ENCODE measurements around the gene LYL1. TPM values are rescaled to one million over a fixed set of nuclear protein-coding genes. Genes with fewer than 3 reads are reported as not detected.
A peak's percentile ranks its signal among the peaks of the same experiment; 100 is the strongest.

LYL1 gene
- total RNA-seq, 1 donor: 305 TPM

- DNase-seq (ENCODE audit: low read depth in 2 of 3, low spot score in 2 of 3): no peak
Observed at GRCh38 chr19:13130886-13131490, 28.3 kb upstream of the LYL1 start.

GRCh38 chr19:13129384-13129783 is 26.7 kb upstream of the LYL1 start:
- DNase-seq (ENCODE audit: low read depth in 2 of 3, low spot score in 2 of 3): no peak

GRCh38 chr19:13128583-13128982 is 25.9 kb upstream of the LYL1 start:
- no peak for DNase-seq (ENCODE audit: low read depth in 2 of 3, low spot score in 2 of 3)

- no peak for DNase-seq (ENCODE audit: low read depth in 2 of 3, low spot score in 2 of 3)
Observed at GRCh38 chr19:13127811-13128575, 25.3 kb upstream of the LYL1 start.

- DNase-seq (ENCODE audit: low read depth in 2 of 3, low spot score in 2 of 3): no peak
Observed at GRCh38 chr19:13127051-13127450, 24.4 kb upstream of the LYL1 start.

- DNase-seq (ENCODE audit: low read depth in 2 of 3, low spot score in 2 of 3): no peak
Observed at GRCh38 chr19:13122980-13123957, 20.6 kb upstream of the LYL1 start.

GRCh38 chr19:13122275-13122878 is 19.7 kb upstream of the LYL1 start:
- DNase-seq (ENCODE audit: low read depth in 2 of 3, low spot score in 2 of 3): no peak

- DNase-seq (ENCODE audit: low read depth in 2 of 3, low spot score in 2 of 3): no peak
Observed at GRCh38 chr19:13121551-13122274, 19.1 kb upstream of the LYL1 start.

GRCh38 chr19:13120817-13121216 is 18.2 kb upstream of the LYL1 start:
- no peak for DNase-seq (ENCODE audit: low read depth in 2 of 3, low spot score in 2 of 3)

- no peak for DNase-seq (ENCODE audit: low read depth in 2 of 3, low spot score in 2 of 3)
Observed at GRCh38 chr19:13120031-13120430, 17.4 kb upstream of the LYL1 start.

- DNase-seq (ENCODE audit: low read depth in 2 of 3, low spot score in 2 of 3): no peak
Observed at GRCh38 chr19:13119627-13120026, 17.0 kb upstream of the LYL1 start.

- no peak for DNase-seq (ENCODE audit: low read depth in 2 of 3, low spot score in 2 of 3)
Observed at GRCh38 chr19:13118424-13119193, 16.0 kb upstream of the LYL1 start.

- DNase-seq (ENCODE audit: low read depth in 2 of 3, low spot score in 2 of 3): peak; percentile 58 to 93 (median 88)
Observed at GRCh38 chr19:13117772-13118423, 15.2 kb upstream of the LYL1 start, which contains the start of gene NACC1. Gene NACC1 (plus strand): TSS chr19:13118264. CDS start chr19:13135208, 16,944 bp downstream.

GRCh38 chr19:13117176-13117771 is 14.6 kb upstream of the LYL1 start:
- DNase-seq (ENCODE audit: low read depth in 2 of 3, low spot score in 2 of 3): no peak

- peak; percentile 77 to 95 (median 91) for DNase-seq (ENCODE audit: low read depth in 2 of 3, low spot score in 2 of 3)
Observed at GRCh38 chr19:13116282-13117175, 13.9 kb upstream of the LYL1 start, which contains the start of gene TRMT1. Gene TRMT1 (minus strand): TSS chr19:13116740. CDS start chr19:13116399, 341 bp downstream.

GRCh38 chr19:13115936-13116281 is 13.3 kb upstream of the LYL1 start:
- DNase-seq (ENCODE audit: low read depth in 2 of 3, low spot score in 2 of 3): no peak

- no peak for DNase-seq (ENCODE audit: low read depth in 2 of 3, low spot score in 2 of 3)
Observed at GRCh38 chr19:13112555-13112954, 9.9 kb upstream of the LYL1 start.

Data from hematopoietic multipotent progenitor cell (in vitro differentiated cells).